HUES48 (cell line): ENCODE measurements around the gene VARS2.

Experiments used
- H3K27ac ChIP-seq: one replicate; pipeline ENCODE4 v1.7.0; 2013; ENCODE audit warnings: low read depth, low read length, inconsistent platforms
- H3K27me3 ChIP-seq: 2 replicates; pipeline ENCODE4 v1.6.1; 2013; ENCODE audit warnings: mild to moderate bottlenecking, low read length; ENCODE audit not compliant: control insufficient read depth, insufficient read depth
- H3K36me3 ChIP-seq: 2 replicates; pipeline ENCODE4 v1.6.1; 2013; ENCODE audit warnings: low read length; ENCODE audit not compliant: control insufficient read depth, insufficient read depth
- H3K4me1 ChIP-seq: 2 replicates; pipeline ENCODE4 v1.6.1; 2013; ENCODE audit warnings: mild to moderate bottlenecking, low read length; ENCODE audit not compliant: control insufficient read depth, insufficient read depth
- H3K4me3 ChIP-seq: 2 replicates; pipeline ENCODE4 v1.5.1; 2013; ENCODE audit warnings: mild to moderate bottlenecking, low read depth, low read length
- H3K9ac ChIP-seq: 2 replicates; pipeline ENCODE4 v1.6.1; 2013; ENCODE audit warnings: mild to moderate bottlenecking, low read depth, low read length, moderate library complexity
- H3K9me3 ChIP-seq: 2 replicates; pipeline ENCODE4 v1.6.1; 2013; ENCODE audit warnings: low read length; ENCODE audit not compliant: control insufficient read depth, insufficient read depth

VARS2 gene

DNA sequence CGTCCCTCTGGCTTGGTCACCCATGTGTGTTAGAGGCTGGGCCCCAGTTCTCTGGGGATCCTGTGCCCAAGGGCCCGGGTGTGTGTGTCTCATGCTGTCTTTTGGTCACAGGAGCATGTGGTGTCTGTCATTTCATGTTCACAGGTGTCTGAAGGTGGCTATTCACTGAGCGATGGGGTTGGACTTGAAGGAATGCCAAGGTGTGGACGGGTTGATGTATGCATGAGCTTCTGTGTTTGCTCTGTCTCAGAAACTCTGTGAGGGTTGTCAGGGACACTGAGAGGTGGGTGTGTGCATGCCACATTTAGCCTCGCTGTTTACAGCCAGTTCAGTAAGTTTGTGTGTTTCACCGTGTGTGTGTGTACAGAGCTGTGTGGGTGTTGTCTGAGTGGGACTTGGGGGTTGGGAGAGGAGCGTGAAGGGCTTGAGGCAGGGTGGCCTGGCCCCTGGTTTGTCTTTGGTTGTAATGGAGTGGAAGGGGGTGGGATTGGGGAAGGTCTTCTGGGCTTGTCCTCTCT, 28.5 kb upstream of the VARS2 start:
- H3K36me3 ChIP-seq: peaks cover 22% of the 10 kb centered on the region
- H3K4me3 ChIP-seq: peak overlapping the region; percentile 75
- peak overlapping the region; percentile 43 for H3K9ac ChIP-seq
- H3K9me3 ChIP-seq: no peaks in the 10 kb centered on the region
- no peaks in the 10 kb centered on the region for H3K27me3 ChIP-seq
- peaks cover 47% of the 10 kb centered on the region for H3K4me1 ChIP-seq
- H3K27ac ChIP-seq: peak overlapping the region; percentile 94

DNA sequence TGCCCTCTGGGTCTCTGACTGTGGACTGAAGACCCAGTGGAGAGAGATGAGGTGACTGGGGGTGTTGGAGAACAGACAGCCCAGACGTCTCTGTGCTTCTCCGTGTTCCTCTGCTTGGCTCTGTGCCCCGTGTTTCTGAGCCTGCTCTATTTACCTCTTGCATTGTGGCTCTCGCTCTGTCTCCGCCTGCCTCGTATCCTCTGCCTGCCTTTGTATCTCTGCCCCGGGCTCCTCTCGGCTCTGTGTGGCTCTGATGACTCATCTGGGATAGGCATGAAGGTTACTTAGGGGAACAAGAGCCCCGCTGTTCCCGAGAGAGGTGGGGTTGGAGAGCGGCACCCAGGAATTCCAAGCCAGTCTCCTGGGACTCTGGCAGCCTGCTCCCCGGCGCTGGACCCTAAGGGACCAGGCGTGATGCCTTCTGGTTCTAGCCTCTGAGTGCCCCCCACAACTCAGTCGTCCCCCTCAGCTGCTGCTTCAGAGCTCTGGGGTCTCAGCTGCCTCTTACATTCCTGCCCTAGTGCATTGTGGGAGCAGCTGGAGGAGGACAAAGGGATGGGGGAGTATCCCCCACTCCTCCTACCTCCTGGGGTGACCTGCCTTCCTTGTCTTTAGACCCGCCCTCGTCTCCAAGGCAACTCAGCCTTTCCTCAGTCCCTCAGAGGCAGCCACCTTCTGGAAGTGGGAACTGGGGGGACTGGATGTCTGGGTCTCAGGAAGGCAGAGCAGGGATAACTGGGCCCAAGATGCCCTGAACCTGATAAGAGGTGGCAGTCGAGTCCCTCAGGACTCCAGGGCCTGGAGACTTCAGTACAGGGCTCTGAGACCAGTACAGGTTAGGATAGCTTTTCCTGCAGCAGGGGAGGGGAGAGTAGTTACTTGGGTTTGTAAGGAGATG, 27.8 kb upstream of the VARS2 start:
- Histone ChIP-seq H3K4me1 (peaks cover 41% of the 10 kb centered on the region), H3K4me3 (peak overlapping the region; percentile 75), H3K36me3 (peaks cover 29% of the 10 kb centered on the region), H3K9me3 (no peaks in the 10 kb centered on the region), H3K27ac (peak overlapping the region; percentile 94), H3K27me3 (no peaks in the 10 kb centered on the region), H3K9ac (peak overlapping the region; percentile 43)

DNA sequence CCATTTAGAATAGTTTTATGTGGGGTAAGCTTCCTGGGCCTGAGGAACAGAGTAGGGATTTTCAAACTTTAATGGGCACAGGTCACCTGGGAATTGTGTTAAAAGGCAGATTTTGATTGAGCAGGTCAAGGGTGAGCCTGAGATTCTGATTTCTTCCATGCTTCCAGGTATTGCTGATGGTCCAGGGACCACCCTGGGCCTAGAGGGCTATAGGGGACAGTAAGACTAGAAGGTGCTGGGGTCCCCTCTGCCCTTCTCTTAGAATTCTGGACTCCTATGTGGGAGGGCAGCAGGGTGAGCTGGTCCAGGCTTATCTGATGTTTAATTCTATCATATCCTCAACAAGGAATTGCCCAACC, 27.2 kb upstream of the VARS2 start:
- Histone ChIP-seq H3K4me1 (peaks cover 34% of the 10 kb centered on the region), H3K9ac (no peak overlapping the region), H3K27me3 (no peaks in the 10 kb centered on the region), H3K9me3 (no peaks in the 10 kb centered on the region), H3K4me3 (peak overlapping the region; percentile 75), H3K36me3 (peaks cover 35% of the 10 kb centered on the region), H3K27ac (peak overlapping the region; percentile 94)

DNA sequence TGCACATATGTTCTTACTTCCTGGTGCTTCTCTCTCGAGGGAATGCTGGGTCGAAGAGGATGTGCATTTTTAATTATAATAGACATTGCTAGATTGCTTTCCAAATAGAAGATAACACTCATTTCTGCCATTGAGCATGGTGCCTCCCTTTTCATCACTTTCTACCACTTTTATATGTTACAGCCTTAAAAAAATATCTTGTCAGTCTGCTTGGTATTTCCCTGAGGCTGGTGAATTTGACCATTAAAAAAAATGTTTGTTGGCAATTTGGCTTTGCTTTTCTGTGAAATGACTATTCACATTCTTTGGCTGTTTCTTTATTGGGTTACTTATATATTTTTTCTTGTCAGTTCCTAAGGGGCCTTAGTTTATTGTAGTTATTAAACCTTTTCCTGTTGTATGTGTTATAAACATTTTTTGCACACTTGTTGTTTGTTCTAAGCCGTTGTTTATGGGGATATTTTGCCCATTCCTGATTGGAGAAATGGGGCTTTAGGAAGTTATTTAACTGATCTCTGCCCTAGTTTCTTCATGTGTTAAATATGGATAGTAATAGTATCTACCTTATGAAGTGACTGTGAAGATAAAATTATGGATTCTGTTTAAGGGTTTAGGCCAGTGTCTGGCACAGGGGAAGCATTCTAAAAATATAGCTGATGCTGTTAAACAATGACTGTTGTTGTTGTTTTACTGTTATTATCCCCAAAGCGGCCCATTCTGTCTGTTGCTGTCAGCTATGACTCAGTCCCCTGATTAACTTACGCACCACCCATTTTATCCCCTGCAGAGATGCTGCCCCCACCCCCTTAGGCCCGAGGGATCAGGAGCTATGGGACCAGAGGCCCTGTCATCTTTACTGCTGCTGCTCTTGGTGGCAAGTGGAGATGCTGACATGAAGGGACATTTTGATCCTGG, 25.9 kb upstream of the VARS2 start:
- H3K9ac ChIP-seq: no peak overlapping the region
- no peaks in the 10 kb centered on the region for H3K27me3 ChIP-seq
- H3K36me3 ChIP-seq: peaks cover 47% of the 10 kb centered on the region
- H3K4me3 ChIP-seq: no peak overlapping the region
- H3K27ac ChIP-seq: no peak overlapping the region
- H3K4me1 ChIP-seq: peaks cover 23% of the 10 kb centered on the region
- H3K9me3 ChIP-seq: no peaks in the 10 kb centered on the region

DNA sequence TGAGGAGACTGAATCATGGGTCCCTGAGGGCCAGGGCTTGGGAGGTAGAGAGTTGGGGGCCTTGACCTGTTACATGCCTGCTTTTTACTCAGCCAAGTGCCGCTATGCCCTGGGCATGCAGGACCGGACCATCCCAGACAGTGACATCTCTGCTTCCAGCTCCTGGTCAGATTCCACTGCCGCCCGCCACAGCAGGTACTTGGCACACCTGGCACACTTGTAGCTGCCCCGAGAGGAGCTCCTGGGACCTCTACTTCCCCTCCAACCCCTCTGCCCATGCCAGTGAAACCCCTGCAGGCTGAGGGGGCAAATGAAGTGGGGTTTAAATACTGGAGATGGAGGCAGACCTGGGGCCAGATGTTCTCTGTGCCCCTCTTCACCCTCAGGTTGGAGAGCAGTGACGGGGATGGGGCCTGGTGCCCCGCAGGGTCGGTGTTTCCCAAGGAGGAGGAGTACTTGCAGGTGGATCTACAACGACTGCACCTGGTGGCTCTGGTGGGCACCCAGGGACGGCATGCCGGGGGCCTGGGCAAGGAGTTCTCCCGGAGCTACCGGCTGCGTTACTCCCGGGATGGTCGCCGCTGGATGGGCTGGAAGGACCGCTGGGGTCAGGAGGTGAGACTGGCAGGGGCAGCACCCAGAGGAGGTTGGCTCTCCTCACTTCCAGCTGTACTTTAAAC, 25.1 kb upstream of the VARS2 start:
- H3K9me3 ChIP-seq: no peaks in the 10 kb centered on the region
- H3K4me3 ChIP-seq: no peak overlapping the region
- peaks cover 18% of the 10 kb centered on the region for H3K4me1 ChIP-seq
- H3K36me3 ChIP-seq: peaks cover 55% of the 10 kb centered on the region
- H3K27me3 ChIP-seq: no peaks in the 10 kb centered on the region
- no peak overlapping the region for H3K27ac ChIP-seq
- no peak overlapping the region for H3K9ac ChIP-seq

DNA sequence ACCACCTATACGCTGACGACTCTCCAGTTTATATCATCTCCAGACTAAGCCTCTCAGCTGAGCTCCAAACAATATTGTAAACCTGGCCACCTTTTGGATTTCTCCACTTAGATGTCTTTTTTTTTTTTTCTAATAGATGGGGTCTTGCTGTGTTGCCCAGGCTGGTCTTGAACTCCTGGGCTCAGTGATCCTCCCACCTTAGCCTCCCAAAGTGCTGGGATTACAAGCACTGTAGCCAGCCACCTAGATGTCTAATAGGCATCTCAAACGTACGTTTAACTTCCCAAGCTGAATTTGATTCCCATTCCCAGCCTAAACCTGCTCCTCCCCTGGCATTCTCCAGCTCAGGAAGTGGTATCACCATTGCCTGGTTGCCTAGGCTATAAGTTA, 24.5 kb upstream of the VARS2 start:
- Histone ChIP-seq H3K27me3 (no peaks in the 10 kb centered on the region), H3K9ac (no peak overlapping the region), H3K9me3 (no peaks in the 10 kb centered on the region), H3K27ac (no peak overlapping the region), H3K4me3 (no peak overlapping the region), H3K36me3 (peaks cover 61% of the 10 kb centered on the region), H3K4me1 (peaks cover 18% of the 10 kb centered on the region)

DNA sequence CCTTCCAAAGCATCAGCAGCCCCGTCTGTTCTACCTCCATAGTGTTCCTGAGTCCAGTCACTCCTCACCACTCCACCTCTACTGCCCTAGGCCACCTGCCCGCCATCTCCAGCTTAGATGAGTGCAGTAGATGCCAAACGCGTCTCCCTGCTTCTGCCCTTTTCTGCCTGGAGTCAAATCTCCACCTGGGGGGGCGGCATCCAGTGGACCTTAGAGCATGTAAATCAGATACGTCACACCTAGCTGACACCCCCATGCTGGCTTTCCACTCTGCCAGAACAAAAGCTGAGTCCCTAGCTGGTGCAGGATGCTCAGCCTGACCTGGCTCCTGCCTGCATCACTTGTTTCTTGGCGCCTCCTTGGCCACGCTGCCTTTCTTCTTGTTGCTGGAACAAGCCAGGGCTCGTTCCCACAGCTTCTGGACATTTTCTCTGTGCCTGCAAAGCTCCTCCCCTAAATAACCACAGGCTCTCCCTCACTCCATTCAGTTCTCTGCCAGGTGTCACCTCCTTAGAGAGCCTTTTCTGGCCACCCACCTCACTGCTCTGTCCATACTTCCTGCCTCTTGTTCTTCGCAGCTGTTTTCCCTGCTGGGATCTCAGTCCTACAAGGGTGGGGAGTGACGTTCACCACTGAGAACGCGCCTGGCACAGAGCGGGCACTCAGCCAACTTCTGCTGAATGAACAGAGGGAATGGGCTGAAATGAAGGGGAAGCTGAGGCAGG, 24.0 kb upstream of the VARS2 start:
- Histone ChIP-seq H3K27me3 (no peaks in the 10 kb centered on the region), H3K9me3 (no peaks in the 10 kb centered on the region), H3K9ac (no peak overlapping the region), H3K27ac (no peak overlapping the region), H3K4me3 (no peak overlapping the region), H3K4me1 (peaks cover 16% of the 10 kb centered on the region), H3K36me3 (peaks cover 67% of the 10 kb centered on the region)

DNA sequence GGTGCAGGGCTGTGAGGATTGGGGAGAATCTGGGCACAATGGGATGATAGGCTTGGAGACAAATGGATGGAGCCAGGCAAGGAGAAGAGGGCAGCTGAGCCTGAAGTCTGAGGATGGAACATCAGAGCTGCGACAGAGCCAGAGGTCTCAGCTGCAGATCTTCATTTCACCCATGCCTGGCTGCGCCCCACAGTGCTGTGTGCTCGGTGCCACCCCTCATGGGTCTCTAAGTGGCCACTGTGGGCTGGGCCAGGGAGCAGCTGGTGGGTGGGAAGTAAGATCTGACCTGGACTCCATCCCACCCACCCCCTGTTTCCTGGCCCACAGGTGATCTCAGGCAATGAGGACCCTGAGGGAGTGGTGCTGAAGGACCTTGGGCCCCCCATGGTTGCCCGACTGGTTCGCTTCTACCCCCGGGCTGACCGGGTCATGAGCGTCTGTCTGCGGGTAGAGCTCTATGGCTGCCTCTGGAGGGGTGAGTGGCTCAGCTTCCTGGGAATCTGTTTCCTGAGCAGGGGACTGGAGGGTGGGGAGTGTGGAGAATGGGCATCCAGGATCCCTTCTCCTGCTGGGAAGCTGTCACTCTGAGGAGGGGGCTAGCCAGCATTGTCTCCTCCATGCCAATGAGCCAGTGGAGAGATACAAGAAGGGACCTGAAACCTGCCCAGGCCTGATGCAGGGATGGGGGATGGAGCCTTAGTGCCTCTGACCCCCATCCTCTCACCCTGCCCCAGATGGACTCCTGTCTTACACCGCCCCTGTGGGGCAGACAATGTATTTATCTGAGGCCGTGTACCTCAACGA, 23.2 kb upstream of the VARS2 start:
- no peaks in the 10 kb centered on the region for H3K9me3 ChIP-seq
- no peak overlapping the region for H3K9ac ChIP-seq
- peaks cover 74% of the 10 kb centered on the region for H3K36me3 ChIP-seq
- no peaks in the 10 kb centered on the region for H3K27me3 ChIP-seq
- no peak overlapping the region for H3K4me3 ChIP-seq
- H3K4me1 ChIP-seq: peaks cover 8% of the 10 kb centered on the region
- H3K27ac ChIP-seq: no peak overlapping the region

DNA sequence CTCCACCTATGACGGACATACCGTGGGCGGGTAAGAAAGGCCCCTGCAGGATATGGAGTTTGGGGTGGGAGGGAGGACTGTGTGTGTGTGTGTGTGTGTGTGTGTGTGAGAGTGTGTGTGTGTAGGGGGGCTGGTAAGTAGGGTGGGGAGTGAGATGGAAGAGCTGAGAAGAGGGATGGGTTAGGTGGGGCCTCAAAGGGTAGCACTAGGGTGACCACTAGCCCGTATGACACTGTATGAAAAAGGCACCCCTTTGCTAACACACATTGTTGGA, 22.7 kb upstream of the VARS2 start:
- H3K9ac ChIP-seq: no peak overlapping the region
- no peaks in the 10 kb centered on the region for H3K27me3 ChIP-seq
- no peak overlapping the region for H3K27ac ChIP-seq
- no peak overlapping the region for H3K4me3 ChIP-seq
- peaks cover 80% of the 10 kb centered on the region for H3K36me3 ChIP-seq
- no peaks in the 10 kb centered on the region for H3K9me3 ChIP-seq
- H3K4me1 ChIP-seq: peaks cover 7% of the 10 kb centered on the region
